Retinal pigment epithelial cell (primary cell): Measurements from ENCODE around the gene CNIH3.

Experiments
- DNase-seq: peaks from one replicate; pipeline ENCODE4 v3.0.0-alpha.2; 2010; ENCODE audit warnings: low read depth
- H3K4me3 ChIP-seq: 2 replicates; pipeline ENCODE4 v1.5.1; 2011; ENCODE audit warnings: mild to moderate bottlenecking, low read length, control low read depth, moderate library complexity
- TF ChIP-seq, protein P1 (sequence below): conservative IDR thresholded peaks from 2 replicates; pipeline ENCODE4 v1.5.1; 2011; ENCODE audit warnings: low read depth, low read length, control low read depth, inconsistent platforms

Gene CNIH3

GRCh38 chr1:224745924-224746323 lies 129.8 kb downstream of the CNIH3 start:
- no peak overlapping the region for H3K4me3 ChIP-seq
- DNase-seq = no peak
- TF ChIP-seq, protein P1, sequence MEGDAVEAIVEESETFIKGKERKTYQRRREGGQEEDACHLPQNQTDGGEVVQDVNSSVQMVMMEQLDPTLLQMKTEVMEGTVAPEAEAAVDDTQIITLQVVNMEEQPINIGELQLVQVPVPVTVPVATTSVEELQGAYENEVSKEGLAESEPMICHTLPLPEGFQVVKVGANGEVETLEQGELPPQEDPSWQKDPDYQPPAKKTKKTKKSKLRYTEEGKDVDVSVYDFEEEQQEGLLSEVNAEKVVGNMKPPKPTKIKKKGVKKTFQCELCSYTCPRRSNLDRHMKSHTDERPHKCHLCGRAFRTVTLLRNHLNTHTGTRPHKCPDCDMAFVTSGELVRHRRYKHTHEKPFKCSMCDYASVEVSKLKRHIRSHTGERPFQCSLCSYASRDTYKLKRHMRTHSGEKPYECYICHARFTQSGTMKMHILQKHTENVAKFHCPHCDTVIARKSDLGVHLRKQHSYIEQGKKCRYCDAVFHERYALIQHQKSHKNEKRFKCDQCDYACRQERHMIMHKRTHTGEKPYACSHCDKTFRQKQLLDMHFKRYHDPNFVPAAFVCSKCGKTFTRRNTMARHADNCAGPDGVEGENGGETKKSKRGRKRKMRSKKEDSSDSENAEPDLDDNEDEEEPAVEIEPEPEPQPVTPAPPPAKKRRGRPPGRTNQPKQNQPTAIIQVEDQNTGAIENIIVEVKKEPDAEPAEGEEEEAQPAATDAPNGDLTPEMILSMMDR = no peak

DNA sequence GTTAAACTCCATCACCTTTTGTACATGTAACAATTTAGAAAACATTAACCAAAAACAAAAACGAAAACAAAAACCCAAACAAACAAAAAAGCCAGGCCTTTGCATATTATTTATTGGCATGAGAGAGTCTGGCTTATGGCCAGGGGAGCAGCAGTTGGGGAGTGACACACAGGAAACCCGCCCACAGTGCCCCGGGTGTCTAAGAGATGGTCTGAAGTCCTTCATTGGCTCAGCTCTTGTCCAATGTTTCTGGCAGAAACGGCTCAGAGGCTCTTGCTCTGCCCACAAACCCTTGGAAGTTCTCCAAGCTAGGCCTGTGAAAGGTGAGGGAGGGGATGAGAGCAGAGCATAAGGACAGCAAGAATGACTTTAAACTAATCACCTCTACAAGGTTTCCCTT lies 131.5 kb downstream of the CNIH3 start:
- TF ChIP-seq, protein P1 = no peak
- no peak for DNase-seq
- no peak overlapping the region for H3K4me3 ChIP-seq

GRCh38 chr1:224749916-224750315 lies 133.8 kb downstream of the CNIH3 start:
- no peak overlapping the region for H3K4me3 ChIP-seq
- no peak for DNase-seq
- TF ChIP-seq, protein P1 = no peak

DNA sequence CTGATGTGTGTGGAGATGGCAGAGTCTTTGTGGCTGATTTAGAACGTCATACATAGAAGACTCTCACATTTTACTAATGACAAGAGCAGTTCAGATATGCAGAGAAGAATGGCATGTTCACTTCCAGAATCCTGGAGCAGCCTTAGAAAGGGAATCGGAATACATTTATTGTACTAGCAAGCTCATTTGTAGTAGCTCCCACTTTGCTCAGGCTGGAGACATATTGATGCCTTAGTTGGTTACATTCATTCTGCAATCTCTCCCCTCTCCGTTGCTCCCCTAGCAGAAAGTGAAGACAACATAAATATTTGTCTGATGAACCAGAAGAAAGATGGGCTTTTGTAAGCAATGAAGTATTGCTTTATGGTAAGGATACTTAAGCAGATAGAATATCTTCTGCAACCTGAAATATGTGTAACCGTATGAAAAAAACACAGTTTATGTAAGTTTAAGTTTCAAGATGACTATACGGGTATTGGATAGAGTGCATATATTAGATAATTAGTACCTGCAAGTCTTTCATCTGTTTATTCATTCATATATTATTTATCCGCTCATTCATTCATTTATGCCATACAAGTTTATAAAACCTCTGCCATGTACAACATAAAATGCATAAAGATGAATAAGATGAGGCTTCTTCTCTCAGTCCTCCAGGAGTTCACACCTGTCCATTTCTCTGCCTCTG lies 135.7 kb downstream of the CNIH3 start:
- H3K4me3 ChIP-seq = no peak overlapping the region
- TF ChIP-seq, protein P1 = no peak
- DNase-seq = no peak

DNA sequence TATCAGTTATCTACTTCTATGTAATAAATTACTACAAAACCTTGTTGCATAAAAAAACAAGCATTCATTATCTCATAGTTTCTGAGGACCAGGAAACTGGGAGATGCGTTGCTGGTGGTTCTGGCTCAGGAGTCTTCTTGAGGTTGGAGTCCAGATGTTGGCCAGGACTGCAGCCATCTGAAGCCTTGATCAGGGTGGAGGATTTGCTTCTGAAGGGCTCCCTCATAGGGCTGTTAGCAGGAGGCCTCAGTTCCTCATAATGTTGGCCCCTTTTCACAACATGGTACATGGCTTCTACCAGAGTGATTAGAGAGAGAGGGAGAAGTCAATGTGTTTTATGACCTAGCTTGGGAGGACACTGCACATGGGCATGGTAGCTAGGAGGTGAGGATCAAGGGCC lies 137.4 kb downstream of the CNIH3 start:
- DNase-seq = no peak
- no peak overlapping the region for H3K4me3 ChIP-seq
- TF ChIP-seq, protein P1 = no peak

- DNase-seq = no peak
- TF ChIP-seq, protein P1 = no peak
- H3K4me3 ChIP-seq = no peak overlapping the region
Observed at GRCh38 chr1:224755586-224755985, 139.5 kb downstream of the CNIH3 start.

GRCh38 chr1:224757508-224757907 lies 141.4 kb downstream of the CNIH3 start:
- no peak overlapping the region for H3K4me3 ChIP-seq
- DNase-seq = no peak
- TF ChIP-seq, protein P1 = no peak
